Erythroblast (primary cell): Measurements from ENCODE around the gene OLFM1.
A peak's percentile ranks its signal among the peaks of the same experiment; 100 is the strongest.

ENCODE experiments used
- DNase-seq, 2 experiments: peaks; one replicate each; lab custom pipeline; 2025; lab: John Stamatoyannopoulos, UW
- GATA1 ChIP-seq: IDR thresholded peaks from 2 replicates; pipeline ENCODE4 v1.6.1; 2011; ENCODE audit warnings: low read depth, mild to moderate bottlenecking, control low read depth, low read length, moderate library complexity
- POLR2A ChIP-seq: IDR thresholded peaks from 2 replicates; pipeline ENCODE4 v1.6.1; 2011; ENCODE audit warnings: mild to moderate bottlenecking, low read length

Gene OLFM1

DNA sequence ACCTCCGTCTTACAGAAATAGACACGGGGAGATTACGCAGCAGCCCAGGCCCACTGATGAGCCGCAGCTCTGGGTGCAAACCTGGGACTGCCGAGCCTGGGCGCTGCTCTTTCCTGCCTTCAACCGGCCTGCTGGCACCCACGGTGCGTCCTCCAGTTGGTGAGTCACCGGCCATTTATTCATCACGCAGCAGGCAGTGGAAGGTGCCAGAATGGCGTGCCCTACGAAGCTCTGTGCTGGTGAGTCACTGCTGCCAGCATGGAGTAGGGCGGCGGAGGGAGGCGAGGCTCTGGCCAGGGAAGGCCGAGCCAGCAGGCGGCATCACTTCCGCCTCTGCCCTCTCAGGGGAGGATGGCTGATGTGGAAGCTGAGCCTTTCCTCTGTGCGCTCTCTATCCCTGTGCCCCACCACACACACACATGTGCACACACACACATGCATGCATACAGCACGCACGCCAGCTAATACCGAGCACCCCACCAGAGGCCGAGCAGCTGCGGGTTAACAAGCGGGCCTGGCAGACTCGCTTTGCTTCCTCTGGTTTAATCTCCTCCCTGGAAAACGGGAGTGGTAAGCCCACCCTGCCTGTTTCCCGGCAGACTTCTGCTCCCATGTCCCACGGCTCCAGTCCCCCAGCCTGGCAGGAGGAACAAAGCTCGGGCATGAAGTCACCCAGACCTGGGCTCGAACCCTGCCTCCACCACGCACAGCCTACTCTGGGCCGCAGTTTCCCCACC is 39.2 kb downstream of the OLFM1 start:
- DNase-seq: no peak
- TF ChIP-seq POLR2A (no peak), GATA1 (no peak)

DNA sequence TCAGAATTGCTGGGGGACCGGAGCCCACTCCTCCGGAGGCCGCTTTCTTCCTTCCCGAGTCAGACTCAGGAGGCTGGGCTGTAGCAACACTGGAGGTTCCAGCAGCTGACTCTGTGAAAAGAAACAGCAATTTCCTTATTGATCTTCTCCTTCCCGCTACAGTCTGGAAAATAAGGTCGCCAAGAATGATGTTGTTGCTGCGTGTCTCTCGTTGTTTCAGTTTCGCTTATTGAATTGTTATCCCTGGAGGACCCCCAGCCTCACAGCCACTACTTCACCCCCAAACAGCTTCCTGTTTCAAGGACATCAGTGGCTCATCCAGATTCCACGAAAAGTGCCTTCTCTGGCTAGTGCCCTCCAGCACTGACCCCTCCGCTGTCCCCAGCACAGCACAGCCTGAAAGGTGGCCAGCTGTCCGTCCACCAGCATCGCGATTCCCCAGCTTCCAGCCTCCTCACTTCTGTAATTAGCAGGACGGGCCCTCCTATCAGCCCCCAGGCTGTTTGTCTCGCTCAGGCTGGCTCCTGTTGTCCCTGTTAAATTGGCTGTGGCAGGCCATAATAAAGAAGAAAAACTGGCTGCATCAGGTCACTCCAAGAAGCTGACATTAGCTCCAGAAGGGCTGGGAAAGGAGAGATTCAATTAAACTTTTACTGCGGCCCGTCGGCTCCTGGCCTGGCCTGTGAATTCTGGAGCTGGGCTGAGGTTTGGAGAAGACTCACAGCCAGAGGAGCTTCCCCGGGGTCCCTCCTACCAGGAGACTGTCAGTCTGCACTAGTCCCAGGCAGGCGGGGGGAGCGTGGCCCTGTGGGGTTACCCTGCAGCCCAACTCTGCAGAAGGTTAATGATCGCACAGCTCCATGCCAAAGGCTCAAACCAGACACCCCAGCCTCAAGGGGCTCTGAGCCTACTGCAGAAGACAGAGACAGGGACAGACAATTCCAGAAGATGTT is 40.5 kb downstream of the OLFM1 start:
- no peak for DNase-seq
- TF ChIP-seq POLR2A: no peak
- no peak for TF ChIP-seq GATA1

DNA sequence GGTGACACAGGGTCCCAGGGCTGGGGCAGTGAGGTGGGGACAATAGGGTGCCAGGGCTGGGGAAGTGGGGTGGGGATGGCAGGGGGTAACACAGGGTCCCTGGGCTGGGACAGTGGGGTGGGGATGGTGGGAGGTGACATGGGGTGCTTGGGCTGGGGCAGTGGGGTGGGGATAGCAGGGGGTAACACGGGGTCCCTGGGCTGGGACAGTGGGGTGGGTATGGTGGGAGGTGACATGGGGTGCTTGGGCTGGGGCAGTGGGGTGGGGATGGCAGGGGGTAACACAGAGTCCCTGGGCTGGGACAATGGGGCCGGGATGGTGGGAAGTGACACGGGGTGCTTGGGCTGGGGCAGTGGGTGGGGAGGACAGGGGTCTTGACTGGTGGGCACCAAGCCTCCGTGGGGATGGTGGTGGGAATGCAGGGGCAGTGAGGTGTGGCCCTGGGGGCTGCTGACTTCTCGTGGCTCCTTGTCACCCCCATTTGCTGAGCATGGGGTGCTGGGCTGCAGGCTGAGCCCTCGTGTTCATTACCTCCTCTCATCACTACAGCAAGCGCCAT is 41.7 kb downstream of the OLFM1 start:
- no peak for TF ChIP-seq POLR2A
- no peak for TF ChIP-seq GATA1
- DNase-seq: no peak

DNA sequence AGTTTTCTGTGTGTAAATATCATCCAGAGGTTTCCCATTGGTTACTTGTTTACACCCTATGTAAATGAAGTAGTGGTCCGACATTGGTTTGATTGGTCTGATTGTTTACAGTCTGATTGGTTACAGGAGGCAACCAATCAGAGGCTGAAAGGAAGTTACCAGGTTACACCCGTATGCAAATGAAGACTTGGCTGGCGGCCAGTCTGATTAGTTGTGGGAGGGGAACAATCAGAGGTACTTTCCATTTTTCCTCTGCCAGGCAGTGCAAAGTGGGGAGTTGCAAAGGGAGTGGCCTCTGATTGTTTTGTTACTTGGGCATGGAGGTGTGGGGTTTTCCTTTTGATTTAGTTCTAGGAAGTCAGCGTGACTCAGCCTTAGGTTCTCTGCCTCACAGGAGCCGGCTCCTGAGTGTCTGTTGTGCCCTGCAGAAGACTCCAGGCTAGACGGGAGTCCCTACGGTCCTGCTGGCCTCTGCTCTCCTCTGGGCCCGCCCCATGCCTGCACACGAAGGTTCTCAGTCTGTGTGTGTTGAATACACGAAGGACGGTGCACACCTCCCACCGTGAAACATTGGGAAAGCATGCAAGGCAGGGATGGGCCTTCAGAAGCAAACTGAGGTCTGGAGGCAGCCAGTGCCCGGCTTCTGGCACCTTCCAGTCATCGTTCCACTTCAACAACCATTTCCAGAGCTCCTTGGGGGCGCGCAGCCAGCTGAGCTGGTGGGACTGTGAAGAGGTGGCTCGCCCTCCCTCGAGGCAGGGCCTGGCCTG is 42.9 kb downstream of the OLFM1 start:
- no peak for TF ChIP-seq POLR2A
- peak; percentile 11 to 19 for DNase-seq

DNA sequence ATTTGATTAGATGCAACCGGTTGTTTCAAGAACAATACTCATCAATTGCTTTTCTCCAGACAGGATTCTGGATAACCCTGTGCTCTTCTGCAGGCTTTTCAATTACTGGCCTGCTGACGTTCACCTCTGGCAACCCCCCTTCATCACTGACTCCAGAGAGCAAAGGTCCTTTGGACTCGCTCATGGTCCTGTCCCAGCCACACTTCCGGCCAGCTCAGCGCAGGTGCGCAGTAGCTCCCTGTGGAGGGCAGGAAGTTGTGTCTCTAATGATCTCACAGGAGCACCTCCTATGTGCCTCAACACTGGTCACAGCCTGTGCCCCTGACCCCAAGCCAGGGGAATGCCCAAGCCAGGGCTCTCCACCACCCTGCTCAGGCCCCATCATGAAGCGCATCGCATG is 44.0 kb downstream of the OLFM1 start:
- DNase-seq: no peak
- no peak for TF ChIP-seq POLR2A
- TF ChIP-seq GATA1: no peak

DNA sequence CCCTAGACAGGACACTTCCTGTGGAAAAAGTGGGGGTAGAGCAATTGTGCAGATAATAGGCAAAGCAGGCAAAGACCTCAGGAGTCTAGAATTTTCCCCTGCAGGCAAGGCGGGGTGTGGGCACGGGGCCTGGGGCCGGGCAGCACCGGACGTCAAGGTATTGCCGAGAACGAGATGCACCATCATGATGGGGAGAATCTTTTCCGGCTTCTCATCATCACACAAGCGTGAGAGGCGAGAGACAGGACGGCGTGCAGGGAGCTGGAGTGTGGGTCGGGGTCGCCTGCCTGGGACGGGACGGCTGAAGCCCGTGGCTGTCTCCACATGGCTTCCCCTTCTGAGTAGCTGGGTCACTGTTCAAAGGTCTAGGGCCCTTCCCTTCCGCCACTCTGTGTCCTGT is 44.5 kb downstream of the OLFM1 start:
- TF ChIP-seq GATA1 (no peak), POLR2A (no peak)

DNA sequence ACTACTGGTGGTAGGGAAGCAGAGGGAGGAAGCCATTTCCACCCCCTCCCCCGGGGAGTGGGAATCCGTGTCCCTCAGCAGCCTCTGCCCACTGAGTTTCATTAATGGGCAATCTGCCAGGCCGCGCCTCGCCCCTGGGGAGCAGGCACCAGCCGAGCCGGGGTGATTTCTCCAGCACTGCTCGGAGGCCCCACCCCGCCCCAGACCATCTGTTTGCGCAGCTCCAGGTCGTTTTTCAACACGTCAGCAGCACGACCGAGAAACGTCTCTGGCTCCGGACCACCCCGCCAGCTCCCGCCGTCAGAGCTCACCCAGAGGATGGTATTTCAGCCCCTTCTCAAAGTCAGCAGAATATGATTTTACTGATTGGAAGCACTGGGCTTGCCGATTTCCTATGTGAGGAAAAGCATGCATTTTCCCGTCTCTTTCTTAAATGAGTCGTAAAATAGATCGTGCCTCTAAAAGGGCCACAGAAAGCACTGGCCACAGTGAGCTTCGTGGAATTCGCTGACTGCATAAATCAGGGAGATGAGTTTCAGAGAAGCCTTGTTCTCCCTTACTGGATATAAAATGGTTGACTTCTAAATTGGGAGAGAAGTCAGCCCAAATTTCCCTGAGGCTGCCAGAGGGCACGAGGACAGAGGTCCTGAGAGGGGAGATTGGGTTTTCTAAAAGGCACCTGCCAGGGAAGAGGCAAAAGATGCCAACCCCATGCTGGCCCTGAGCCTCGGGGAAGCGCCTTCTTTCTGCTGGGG is 47.0 kb downstream of the OLFM1 start:
- no peak for TF ChIP-seq GATA1
- no peak for TF ChIP-seq POLR2A
- no peak for DNase-seq

More for the DNA sequence above, 44.5 kb downstream of the OLFM1 start:
- no peak for DNase-seq

DNA sequence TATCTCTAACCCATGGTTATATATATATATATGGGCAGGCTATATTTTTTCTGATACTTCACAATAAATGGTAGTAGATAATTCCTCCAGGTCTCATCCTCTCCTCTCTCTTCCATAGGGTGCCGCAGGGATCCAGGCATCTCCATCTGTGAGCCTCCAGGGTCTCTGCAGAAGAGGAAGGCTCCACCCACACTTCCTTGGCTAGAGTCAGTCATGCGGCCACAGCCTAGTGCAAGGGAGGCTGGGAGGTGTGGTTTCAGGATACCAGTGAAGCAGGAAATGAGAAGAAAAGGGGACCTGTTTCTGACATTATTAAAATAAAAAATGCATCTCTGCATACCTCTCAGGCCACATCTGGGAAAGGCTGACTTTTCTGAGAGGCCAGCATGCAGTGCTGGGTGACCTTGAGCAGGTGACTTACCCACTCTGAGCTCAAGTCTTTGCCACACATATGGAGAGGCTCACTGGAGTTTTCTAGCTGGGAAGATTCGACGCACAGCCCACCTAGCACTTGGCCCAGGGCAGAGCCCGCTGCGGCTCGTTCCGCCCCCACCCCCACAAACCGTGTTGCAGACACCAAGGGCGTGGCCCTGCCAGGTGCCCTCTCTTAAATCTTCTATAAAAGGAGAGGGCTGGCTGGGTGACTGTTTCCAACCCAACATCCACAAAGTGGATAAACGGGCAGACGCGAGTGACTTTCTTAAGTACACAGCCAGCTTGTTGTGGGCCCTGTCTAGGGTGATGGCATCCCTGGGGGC is 47.9 kb downstream of the OLFM1 start:
- no peak for DNase-seq
- TF ChIP-seq POLR2A (no peak), GATA1 (no peak)

DNA sequence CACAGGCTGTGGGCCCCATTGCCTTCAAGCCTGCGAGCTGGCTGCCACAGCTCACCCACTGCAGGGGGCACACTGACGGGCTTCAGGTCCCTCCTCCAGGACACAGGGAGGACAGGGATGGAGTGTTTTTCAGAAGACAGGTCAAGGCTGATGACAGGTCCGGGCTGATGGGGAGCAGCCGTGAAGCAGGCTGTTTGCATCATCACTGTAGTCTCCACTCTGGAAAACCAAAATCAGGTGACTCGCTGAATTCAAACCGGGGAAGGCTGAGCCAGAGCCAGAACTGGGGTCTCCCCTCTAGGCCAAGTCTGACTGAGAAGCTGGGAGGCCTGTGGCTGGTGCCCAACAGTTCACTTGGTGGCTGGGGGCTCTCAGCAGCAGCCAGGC is 48.5 kb downstream of the OLFM1 start:
- no peak for DNase-seq
- TF ChIP-seq GATA1 (no peak), POLR2A (no peak)

DNA sequence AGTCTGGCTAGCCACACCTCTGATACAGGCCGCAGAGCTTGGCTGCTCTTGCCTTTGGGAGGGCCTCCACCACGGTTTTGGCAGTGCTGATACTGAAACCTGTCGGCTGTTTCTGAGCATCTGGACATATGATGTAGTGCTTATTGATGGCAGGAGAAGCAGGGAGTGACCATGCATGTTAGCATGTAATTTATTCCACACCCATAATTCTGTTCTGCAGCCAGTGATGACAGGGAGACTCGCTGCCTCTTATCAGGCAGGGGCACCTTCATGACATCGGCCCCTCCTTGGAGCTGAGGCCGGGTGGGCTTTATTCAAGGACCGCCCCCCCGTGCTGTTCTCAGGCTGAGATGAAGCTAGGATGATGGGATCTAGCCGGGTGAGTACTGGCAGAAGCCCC is 49.0 kb downstream of the OLFM1 start:
- no peak for DNase-seq
- no peak for TF ChIP-seq POLR2A
- TF ChIP-seq GATA1: no peak

DNA sequence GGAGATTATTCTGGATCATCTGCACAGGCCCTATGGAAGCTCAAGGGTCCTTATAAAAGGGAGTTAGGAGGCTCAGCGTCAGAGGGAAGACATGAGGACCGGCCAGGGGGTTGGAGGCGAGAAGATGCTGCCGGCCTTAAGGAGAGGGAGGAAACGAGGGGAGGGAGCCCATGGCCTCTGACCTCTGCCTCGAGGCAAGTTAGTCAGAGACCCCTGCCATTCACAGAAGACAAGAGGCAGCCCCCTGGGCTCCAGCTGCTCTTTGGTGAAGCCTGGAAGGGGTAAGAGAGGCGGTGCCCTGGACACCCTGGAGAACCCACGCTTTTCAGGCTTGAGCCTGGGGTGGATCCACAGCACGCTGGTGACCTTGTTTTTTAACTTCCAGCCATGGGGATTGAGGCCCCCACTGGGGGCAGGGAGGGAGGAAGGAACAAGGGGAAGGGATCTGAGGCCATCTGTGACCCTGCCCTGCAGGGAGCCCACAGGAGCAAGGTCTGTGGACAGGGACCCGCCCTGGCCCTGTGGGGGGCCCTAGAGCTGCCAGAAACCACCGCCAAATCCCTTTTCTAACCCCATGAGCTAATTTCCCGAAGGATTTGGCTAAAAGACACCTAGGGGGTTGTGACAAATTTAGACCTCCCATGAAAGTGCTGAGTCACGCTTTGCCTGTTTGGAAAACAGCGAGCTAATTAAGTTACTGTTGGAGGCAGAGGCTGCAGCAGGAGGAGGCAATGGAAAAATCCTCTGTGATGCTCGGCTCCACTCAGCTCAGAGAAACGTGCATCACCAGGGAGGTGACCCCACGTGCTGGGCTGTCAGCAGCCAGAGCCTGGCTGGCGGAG is 49.7 kb downstream of the OLFM1 start:
- TF ChIP-seq GATA1 (no peak), POLR2A (no peak)
- DNase-seq: no peak
